HCT116 (cell line): ENCODE results near the gene PLD5. TPM values are rescaled to one million over a fixed set of nuclear protein-coding genes. Genes with fewer than 3 reads are reported as not detected.

Source experiments
- ATAC-seq: fragments of 200-7000 bp; cut with Tn5 transposase; 2 replicates; pipeline ENCODE4 v1.9.1; 2020; ENCODE audit warnings: mild to moderate bottlenecking, moderate library complexity
- BruUV-seq: library from RNA; stranded (reverse); fragments of 400-500 nt; replicated peaks from 2 replicates; lab custom pipeline; 2021; lab: Mats Ljungman, UMichigan
- CTCF ChIA-PET: fragments of 300-600 bp; sonication (Branson Sonifier 250); formaldehyde crosslinking; loops from one replicate; lab custom pipeline; 2021; ENCODE audit warnings: antibody characterized with exemption; lab: Charles Lee
- POLR2A ChIA-PET: fragments of 300-600, 350-600 bp; sonication (Branson Sonifier 250); formaldehyde crosslinking; loops from one replicate; lab custom pipeline; 2021; ENCODE audit warnings: antibody characterized with exemption; lab: Charles Lee
- RAD21 ChIA-PET, 2 experiments: fragments of 300-600 bp; sonication (Branson Sonifier 250); formaldehyde crosslinking; loops; one replicate each; lab custom pipeline; 2023; ENCODE audit warnings: low total read pairs in 2 of 2; ENCODE audit not compliant: uncharacterized antibody in 2 of 2, unreplicated experiment in 2 of 2, low non-redundant PET in 1 of 2; lab: Charles Lee
- DNase-seq: peaks from one replicate; pipeline ENCODE4 v3.0.0-alpha.2; 2010; ENCODE audit warnings: low read depth, low spot score
- H2AFZ ChIP-seq: fragments of 200-600 bp; shearing (Covaris generic), sonication (generic); 2 replicates; pipeline ENCODE4 v1.6.1; 2017; ENCODE audit warnings: low read depth, mixed run types, mixed read lengths, antibody characterized with exemption, low read length; ENCODE audit not compliant: poor library complexity, severe bottlenecking
- H3K27ac ChIP-seq: 2 replicates; pipeline ENCODE4 v1.5.1; 2012; ENCODE audit warnings: low read depth, low read length
- H3K27me3 ChIP-seq: fragments of 200-600 bp; sonication (generic); 2 replicates; pipeline ENCODE4 v1.6.1; 2016; ENCODE audit warnings: mixed run types, low read length, mixed read lengths; ENCODE audit not compliant: insufficient read depth
- H3K36me3 ChIP-seq, 2 experiments: fragments of 200-500 bp in 1 of 2; fragments of 200-600 bp in 1 of 2; sonication (Bioruptor generic) in 1 of 2; sonication (generic) in 1 of 2; 2 replicates each; pipeline versions ENCODE4 v1.5.1 to v1.6.1; 2014 to 2016; ENCODE audit warnings: low read length in 2 of 2, inconsistent platforms in 1 of 2, mixed read lengths in 1 of 2, mixed run types in 1 of 2; ENCODE audit not compliant: insufficient read depth in 2 of 2, control insufficient read depth in 1 of 2
- H3K4me1 ChIP-seq, 2 experiments: fragments of 200-600 bp in 1 of 2; sonication (generic) in 1 of 2; 2 replicates each; pipeline versions ENCODE4 v1.5.1 to v1.6.1; 2012 to 2017; ENCODE audit warnings: low read length in 2 of 2, inconsistent platforms in 1 of 2, mild to moderate bottlenecking in 1 of 2, mixed read lengths in 1 of 2, mixed run types in 1 of 2, moderate library complexity in 1 of 2; ENCODE audit not compliant: insufficient read depth in 2 of 2, control insufficient read depth in 1 of 2
- H3K4me2 ChIP-seq: fragments of 200-600 bp; sonication (generic); 2 replicates; pipeline ENCODE4 v1.6.1; 2017; ENCODE audit warnings: mixed run types, low read length, mixed read lengths
- H3K4me3 ChIP-seq, 2 experiments: fragments of 200-600 bp in 1 of 2; sonication (generic) in 1 of 2; replicated peaks in 1 of 2; 2 replicates each; pipeline ENCODE4 v1.5.1; 2011 to 2016; ENCODE audit warnings: low read length in 2 of 2, control low read depth in 1 of 2, low read depth in 1 of 2, mild to moderate bottlenecking in 1 of 2, mixed read lengths in 1 of 2, mixed run types in 1 of 2
- H3K79me2 ChIP-seq: fragments of 200-600 bp; sonication (generic); 2 replicates; pipeline ENCODE4 v1.6.1; 2017; ENCODE audit warnings: mild to moderate bottlenecking, mixed run types, low read length, moderate library complexity, mixed read lengths; ENCODE audit not compliant: insufficient read depth
- H3K9ac ChIP-seq: fragments of 200-600 bp; sonication (generic); 2 replicates; pipeline ENCODE4 v1.6.1; 2016; ENCODE audit warnings: low read length, mixed read lengths
- H3K9me2 ChIP-seq: fragments of 200-600 bp; sonication (generic), shearing (Covaris generic); 2 replicates; pipeline ENCODE4 v1.6.1; 2017; ENCODE audit warnings: mixed run types, mild to moderate bottlenecking, moderate library complexity; ENCODE audit not compliant: insufficient read depth
- H3K9me3 ChIP-seq, 2 experiments: fragments of 200-500 bp in 1 of 2; fragments of 200-600 bp in 1 of 2; sonication (Bioruptor generic) in 1 of 2; sonication (generic) in 1 of 2; 2 replicates each; pipeline ENCODE4 v1.6.1; 2014 to 2017; ENCODE audit warnings: low read length in 2 of 2, mixed read lengths in 2 of 2, inconsistent platforms in 1 of 2, low read depth in 1 of 2, mild to moderate bottlenecking in 1 of 2, mixed run types in 1 of 2, moderate library complexity in 1 of 2; ENCODE audit not compliant: control insufficient read depth in 1 of 2, insufficient read depth in 1 of 2
- H4K20me1 ChIP-seq: fragments of 200-600 bp; sonication (generic), shearing (Covaris generic); 2 replicates; pipeline ENCODE4 v1.6.1; 2017; ENCODE audit warnings: mixed run types, mild to moderate bottlenecking, moderate library complexity; ENCODE audit not compliant: insufficient read depth
- ATF3 ChIP-seq: IDR thresholded peaks from 2 replicates; pipeline ENCODE4 v1.6.1; 2012
- EGR1 ChIP-seq: IDR thresholded peaks from 2 replicates; pipeline ENCODE4 v1.6.1; 2012; ENCODE audit warnings: low read depth
- ELF1 ChIP-seq: IDR thresholded peaks from 2 replicates; pipeline ENCODE4 v1.6.1; 2012; ENCODE audit warnings: low read depth, borderline replicate concordance
- EZH2 ChIP-seq: fragments of 200-600 bp; sonication (generic); IDR thresholded peaks from 2 replicates; pipeline ENCODE4 v1.6.1; 2017; ENCODE audit warnings: antibody characterized with exemption, mixed run types
- JUND ChIP-seq: IDR thresholded peaks from 2 replicates; pipeline ENCODE4 v1.6.1; 2012
- POLR2AphosphoS5 ChIP-seq: IDR thresholded peaks from 2 replicates; pipeline ENCODE4 v1.6.1; 2011; ENCODE audit warnings: mild to moderate bottlenecking, low read depth, low read length, moderate library complexity
- RAD21 ChIP-seq: IDR thresholded peaks from 2 replicates; pipeline ENCODE4 v1.6.1; 2012; ENCODE audit warnings: low read depth, mild to moderate bottlenecking
- REST ChIP-seq: IDR thresholded peaks from 2 replicates; pipeline ENCODE4 v1.6.1; 2012; ENCODE audit warnings: low read depth
- TCF7L2 ChIP-seq: IDR thresholded peaks from 2 replicates; pipeline ENCODE4 v1.7.0; 2011; ENCODE audit warnings: borderline replicate concordance, inconsistent platforms; ENCODE audit not compliant: insufficient read depth, insufficient read length; ENCODE audit errors: extremely low read depth
- YY1 ChIP-seq: IDR thresholded peaks from 2 replicates; pipeline ENCODE4 v1.6.1; 2011; ENCODE audit warnings: low read length, low read depth, moderate library complexity, mild to moderate bottlenecking; ENCODE audit not compliant: insufficient replicate concordance; ENCODE audit errors: extremely low read depth
- intact Hi-C: fragments of 100-400 bp; cut with micrococcal nuclease; formaldehyde crosslinking; loops from 2 replicates; pipeline ENCODE4 v1.10.0; 2022
- total RNA-seq: library from RNA; stranded (reverse); gene quantifications from one replicate; pipeline ENCODE4 v1.2.1, GENCODE V29; 2021; ENCODE audit not compliant: unreplicated experiment
- TF ChIP-seq, protein P1 (sequence below): IDR thresholded peaks from 2 replicates; pipeline ENCODE4 v1.6.1; 2012

PLD5 gene
- total RNA-seq, 1 experiment from 2014 or later = not detected

DNA sequence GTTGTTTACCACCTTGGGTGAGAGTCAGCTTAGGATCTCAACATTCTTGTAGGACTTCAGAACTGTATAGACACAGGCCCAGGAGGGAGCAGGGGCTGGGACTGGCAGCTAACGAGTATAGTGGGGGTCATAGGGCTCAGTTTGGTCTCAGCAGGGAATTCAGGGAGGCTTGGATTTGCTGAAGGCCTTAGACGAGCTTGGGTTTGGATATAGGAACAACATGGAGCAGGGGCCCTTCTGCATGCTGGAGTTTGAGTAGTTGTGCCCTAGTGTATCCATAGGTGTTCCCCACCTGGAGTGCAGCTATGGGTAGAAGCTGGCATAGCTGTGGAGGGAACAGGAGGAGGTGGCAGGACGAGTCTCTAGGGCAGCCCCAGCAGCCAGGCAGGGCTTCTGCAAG is 462.2 kb downstream of the PLD5 start:
- ChIA-PET POLR2A (no interaction called here), CTCF (no interaction called here), RAD21 (no interaction called here)
- Histone ChIP-seq H3K9me2 (no peaks in the 10 kb centered on the region), H3K4me3 (no peak overlapping the region), H2AFZ (no peak overlapping the region), H3K27ac (no peak overlapping the region), H3K4me1 (no peaks in the 10 kb centered on the region), H3K79me2 (no peaks in the 10 kb centered on the region), H3K9ac (no peak overlapping the region), H3K36me3 (no peaks in the 10 kb centered on the region), H4K20me1 (no peaks in the 10 kb centered on the region), H3K27me3 (peaks cover 4% of the 10 kb centered on the region; the same call in 1 of the 2 replicates), H3K4me2 (no peak overlapping the region), H3K9me3 (no peaks in the 10 kb centered on the region)
- no peak for DNase-seq
- no peak for ATAC-seq
- intact Hi-C loops = no loop called here
- TF ChIP-seq REST (no peak), EGR1 (no peak), EZH2 (no peak), ATF3 (no peak), TCF7L2 (no peak), RAD21 (no peak), YY1 (no peak), POLR2AphosphoS5 (no peak), JUND (no peak), ELF1 (no peak)
- TF ChIP-seq, protein P1, sequence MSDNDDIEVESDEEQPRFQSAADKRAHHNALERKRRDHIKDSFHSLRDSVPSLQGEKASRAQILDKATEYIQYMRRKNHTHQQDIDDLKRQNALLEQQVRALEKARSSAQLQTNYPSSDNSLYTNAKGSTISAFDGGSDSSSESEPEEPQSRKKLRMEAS = no peak
- no TSS peak for BruUV-seq
